DND-41 (cell line): ENCODE results near the gene MSMP.
A peak's percentile ranks its signal among the peaks of the same experiment; 100 is the strongest.

Source experiments
- ATAC-seq: fragments of 200-7000 bp; cut with Tn5 transposase; 3 replicates; pipeline ENCODE4 v1.9.1; 2021; ENCODE audit warnings: low read depth; ENCODE audit not compliant: insufficient read depth
- DNase-seq: peaks from one replicate; pipeline ENCODE4 v3.0.0-alpha.2; 2020
- H2AFZ ChIP-seq: 2 replicates; pipeline ENCODE4 v1.6.0; 2012; ENCODE audit warnings: low read depth, low read length
- H3K27ac ChIP-seq: 2 replicates; pipeline ENCODE4 v1.5.1; 2012; ENCODE audit warnings: low read length, inconsistent platforms
- H3K27me3 ChIP-seq: fragments of 200-600 bp; sonication (generic); 2 replicates; pipeline ENCODE4 v1.6.0; 2012; ENCODE audit warnings: low read length, mild to moderate bottlenecking, inconsistent platforms; ENCODE audit not compliant: insufficient read depth, poor library complexity
- H3K36me3 ChIP-seq: 2 replicates; pipeline ENCODE4 v1.5.1; 2012; ENCODE audit warnings: low read length, inconsistent platforms; ENCODE audit not compliant: insufficient read depth
- H3K4me1 ChIP-seq: 2 replicates; pipeline ENCODE4 v1.5.1; 2012; ENCODE audit warnings: mild to moderate bottlenecking, low read length; ENCODE audit not compliant: insufficient read depth
- H3K4me2 ChIP-seq: 2 replicates; pipeline ENCODE4 v1.6.0; 2012; ENCODE audit warnings: mild to moderate bottlenecking, moderate library complexity, low read length, inconsistent platforms; ENCODE audit not compliant: insufficient read depth
- H3K4me3 ChIP-seq, 2 experiments: fragments of 200-600 bp in 1 of 2; shearing (Covaris generic) in 1 of 2; 2 replicates each; pipeline ENCODE4 v1.5.1; 2012 to 2016; ENCODE audit warnings: inconsistent platforms in 2 of 2, low read length in 2 of 2, mild to moderate bottlenecking in 2 of 2, low read depth in 1 of 2, moderate library complexity in 1 of 2
- H3K79me2 ChIP-seq: 2 replicates; pipeline ENCODE4 v1.6.0; 2012; ENCODE audit warnings: low read length, inconsistent platforms; ENCODE audit not compliant: insufficient read depth
- H3K9ac ChIP-seq: 2 replicates; pipeline ENCODE4 v1.6.0; 2012; ENCODE audit warnings: low read depth, mild to moderate bottlenecking, inconsistent platforms, low read length, moderate library complexity
- H3K9me3 ChIP-seq: 2 replicates; pipeline ENCODE4 v1.5.1; 2012; ENCODE audit warnings: low read length, moderate library complexity, mild to moderate bottlenecking, inconsistent platforms; ENCODE audit not compliant: insufficient read depth, severe bottlenecking
- H4K20me1 ChIP-seq: 2 replicates; pipeline ENCODE4 v1.6.0; 2012; ENCODE audit warnings: low read length; ENCODE audit not compliant: insufficient read depth
- CTCF ChIP-seq: IDR thresholded peaks from 2 replicates; pipeline ENCODE4 v1.5.1; 2012; ENCODE audit warnings: borderline replicate concordance, low read length, moderate library complexity, mild to moderate bottlenecking; ENCODE audit not compliant: poor library complexity, severe bottlenecking; ENCODE audit errors: extremely low read depth
- EZH2 ChIP-seq: IDR thresholded peaks from 3 replicates; pipeline ENCODE4 v1.6.1; 2012; ENCODE audit warnings: borderline replicate concordance, low read depth, mild to moderate bottlenecking, moderate library complexity, low read length, inconsistent platforms; ENCODE audit not compliant: severe bottlenecking

Gene MSMP

DNA sequence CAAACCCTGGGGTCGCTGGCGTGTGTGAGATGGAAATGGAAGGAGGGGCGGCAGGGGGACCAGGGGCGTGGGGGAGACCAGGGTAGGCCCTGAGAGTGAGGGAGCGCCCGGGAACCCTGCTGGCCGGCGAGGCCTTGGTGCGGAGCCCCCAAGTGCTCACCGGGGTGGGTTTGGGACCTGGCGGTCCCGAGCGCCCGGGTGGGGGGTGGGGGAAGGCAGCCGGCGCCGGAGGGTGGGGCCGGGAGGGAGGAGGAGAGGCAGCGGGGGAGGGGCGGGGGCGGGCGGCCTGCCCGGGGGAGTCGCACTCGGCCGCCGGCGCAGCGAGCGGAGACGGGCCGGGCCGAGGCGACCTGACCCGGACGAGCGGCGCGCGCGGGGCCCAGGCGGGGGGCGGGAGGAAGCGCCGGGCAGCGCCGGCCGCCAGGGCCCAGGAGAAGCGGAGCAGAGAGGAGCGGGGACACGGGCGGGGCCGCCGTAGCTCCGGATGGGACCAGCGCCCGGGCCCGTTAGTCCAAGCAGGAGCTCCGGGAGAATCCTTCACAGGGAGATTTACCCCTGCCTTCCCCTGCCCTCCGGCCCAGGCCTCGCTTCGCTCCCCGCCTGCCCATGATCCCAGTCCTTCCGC is 37.3 kb upstream of the MSMP start, which contains the start of gene NPR2:
Gene NPR2, plus strand, starts transcription at position 295 of the 625 bp plus-strand sequence. CDS start 818 bp downstream, outside the sequence.
- ATAC-seq, result no peak

GRCh38 chr9:35790385-35791296 is 36.6 kb upstream of the MSMP start:
- Histone ChIP-seq H3K4me3 (no peak overlapping the region), H3K79me2 (no peaks in the 10 kb centered on the region), H3K9ac (no peak overlapping the region), H3K9me3 (no peaks in the 10 kb centered on the region), H3K27me3 (no peaks in the 10 kb centered on the region), H2AFZ (no peak overlapping the region), H3K4me2 (no peak overlapping the region), H3K27ac (no peak overlapping the region), H3K36me3 (peaks cover 15% of the 10 kb centered on the region), H3K4me1 (no peaks in the 10 kb centered on the region), H4K20me1 (no peaks in the 10 kb centered on the region)
- peak; percentile 93 for TF ChIP-seq CTCF
- no peak for TF ChIP-seq EZH2
- ATAC-seq (peak; percentile 96), DNase-seq (peak; percentile 62)

More for the DNA sequence above, 37.3 kb upstream of the MSMP start, which contains the start of gene NPR2:
- no peaks in the 10 kb centered on the region for H4K20me1 ChIP-seq
- H3K79me2 ChIP-seq, result no peaks in the 10 kb centered on the region
- no peak within 1 kb of the TSS for H3K4me2 ChIP-seq
- no peak within 1 kb of the TSS for H3K4me3 ChIP-seq
- H3K27ac ChIP-seq, result no peak within 1 kb of the TSS
- no peak within 1 kb of the TSS for H3K9ac ChIP-seq
- peaks cover 7% of the 10 kb centered on the region for H3K36me3 ChIP-seq
- no peaks in the 10 kb centered on the region for H3K4me1 ChIP-seq
- H3K27me3 ChIP-seq, result no peaks in the 10 kb centered on the region
- TF ChIP-seq EZH2 (no peak), CTCF (no peak)
- H3K9me3 ChIP-seq, result no peaks in the 10 kb centered on the region
- H2AFZ ChIP-seq, result no peak within 1 kb of the TSS
- DNase-seq, result no peak

DNA sequence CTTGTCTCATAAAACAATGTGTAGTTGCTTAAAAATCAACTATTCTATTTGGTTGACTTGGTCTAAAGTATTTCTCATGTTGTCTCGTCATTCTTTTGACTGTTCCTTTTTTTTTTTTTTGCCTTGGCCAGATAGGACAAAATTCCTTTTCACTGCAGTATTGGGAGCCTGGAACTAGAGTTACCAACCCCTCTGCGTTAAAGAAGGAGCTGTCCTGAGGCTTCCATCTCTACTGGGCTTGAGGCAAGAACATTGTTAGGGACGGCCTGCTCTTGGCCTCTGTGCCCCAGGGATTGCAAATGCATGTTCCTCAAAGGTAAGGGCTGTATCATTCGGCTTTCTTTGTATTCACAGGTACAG is 35.9 kb upstream of the MSMP start:
- H3K36me3 ChIP-seq, result peaks cover 15% of the 10 kb centered on the region
- H3K4me3 ChIP-seq, result no peak overlapping the region
- no peaks in the 10 kb centered on the region for H3K27me3 ChIP-seq
- H3K27ac ChIP-seq, result no peak overlapping the region
- H4K20me1 ChIP-seq, result no peaks in the 10 kb centered on the region
- H2AFZ ChIP-seq, result no peak overlapping the region
- TF ChIP-seq CTCF, result no peak
- TF ChIP-seq EZH2, result no peak
- peak; percentile 27; the same call in 2 of the 3 replicates for ATAC-seq
- no peak overlapping the region for H3K9ac ChIP-seq
- H3K4me1 ChIP-seq, result no peaks in the 10 kb centered on the region
- H3K4me2 ChIP-seq, result no peak overlapping the region
- no peak for DNase-seq
- H3K9me3 ChIP-seq, result no peaks in the 10 kb centered on the region
- H3K79me2 ChIP-seq, result no peaks in the 10 kb centered on the region
